WTC11 (cell line): ENCODE measurements around the gene EEFSEC. TPM values are rescaled to one million over a fixed set of nuclear protein-coding genes. Genes with fewer than 3 reads are reported as not detected.

ENCODE experiments used
- ATAC-seq: fragments of 200-7000 bp; cut with Tn5 transposase; 2 replicates; pipeline ENCODE4 v1.10.0; 2021; ENCODE audit warnings: mild to moderate bottlenecking, moderate library complexity
- CTCF ChIA-PET: fragments of 300-600 bp; sonication (Branson Sonifier 250); formaldehyde crosslinking; loops from one replicate; lab custom pipeline; 2021; ENCODE audit warnings: antibody characterized with exemption; lab: Charles Lee
- POLR2A ChIA-PET: fragments of 350-600 bp; sonication (Branson Sonifier 250); formaldehyde crosslinking; loops from one replicate; lab custom pipeline; 2021; ENCODE audit warnings: antibody characterized with exemption; lab: Charles Lee
- DNase-seq: peaks from one replicate; pipeline ENCODE4 v3.0.0; 2021; ENCODE audit warnings: low spot score
- H3K27ac Mint-ChIP-seq: 2 replicates; pipeline ENCODE4 v1.8.0; 2021; ENCODE audit warnings: mixed read lengths
- H3K27me3 Mint-ChIP-seq: 2 replicates; pipeline ENCODE4 v1.8.0; 2021; ENCODE audit warnings: low read depth, mild to moderate bottlenecking, moderate library complexity, mixed read lengths
- H3K36me3 Mint-ChIP-seq: 2 replicates; pipeline ENCODE4 v1.8.0; 2021; ENCODE audit warnings: mixed read lengths
- H3K4me1 Mint-ChIP-seq: 2 replicates; pipeline ENCODE4 v1.8.0; 2022; ENCODE audit warnings: mixed read lengths
- H3K4me3 Mint-ChIP-seq: 2 replicates; pipeline ENCODE4 v1.8.0; 2021; ENCODE audit warnings: mild to moderate bottlenecking, moderate library complexity, mixed read lengths
- H3K9me3 Mint-ChIP-seq: 2 replicates; pipeline ENCODE4 v1.8.0; 2021; ENCODE audit warnings: mixed read lengths
- ATF2 ChIP-seq: sonication (generic); formaldehyde crosslinking; IDR thresholded peaks from 2 replicates; pipeline ENCODE4 v1.8.1; 2022; ENCODE audit warnings: low read depth, missing genetic modification reagents, borderline replicate concordance
- ATF6 ChIP-seq: sonication (generic); formaldehyde crosslinking; IDR thresholded peaks from 2 replicates; pipeline ENCODE4 v1.8.1; 2023; ENCODE audit warnings: mild to moderate bottlenecking, missing genetic modification reagents
- CBFB ChIP-seq: sonication (generic); formaldehyde crosslinking; IDR thresholded peaks from 2 replicates; pipeline ENCODE4 v1.8.1; 2022; ENCODE audit warnings: mild to moderate bottlenecking, low read depth, missing genetic modification reagents
- CTCF ChIP-seq: fragments of 200-600 bp; IDR thresholded peaks from 2 replicates; pipeline ENCODE4 v1.8.0; 2022; ENCODE audit warnings: antibody characterized with exemption
- E2F5 ChIP-seq: sonication (generic); formaldehyde crosslinking; IDR thresholded peaks from 2 replicates; pipeline ENCODE4 v1.8.1; 2022; ENCODE audit warnings: mild to moderate bottlenecking, moderate library complexity, missing genetic modification reagents
- MLX ChIP-seq: sonication (generic); formaldehyde crosslinking; IDR thresholded peaks from 2 replicates; pipeline ENCODE4 v1.8.1; 2023; ENCODE audit warnings: mild to moderate bottlenecking, missing genetic modification reagents, moderate library complexity
- MYBL2 ChIP-seq: sonication (generic); formaldehyde crosslinking; IDR thresholded peaks from 2 replicates; pipeline ENCODE4 v1.8.1; 2023; ENCODE audit warnings: mild to moderate bottlenecking, moderate library complexity, missing genetic modification reagents
- RORB ChIP-seq: fragments of 250-450 bp; sonication (Bioruptor Pico); IDR thresholded peaks from 2 replicates; pipeline ENCODE4 v1.9.0; 2021; ENCODE audit warnings: mild to moderate bottlenecking
- STAT6 ChIP-seq: sonication (generic); formaldehyde crosslinking; conservative IDR thresholded peaks from 2 replicates; pipeline ENCODE4 v1.8.1; 2023; ENCODE audit warnings: mild to moderate bottlenecking, low read depth, missing genetic modification reagents, moderate library complexity
- TP53 ChIP-seq: sonication (generic); formaldehyde crosslinking; IDR thresholded peaks from 2 replicates; pipeline ENCODE4 v1.8.1; 2023; ENCODE audit warnings: mild to moderate bottlenecking, missing genetic modification reagents
- USF2 ChIP-seq: sonication (generic); formaldehyde crosslinking; IDR thresholded peaks from 2 replicates; pipeline ENCODE4 v1.8.1; 2023; ENCODE audit warnings: mild to moderate bottlenecking, missing genetic modification reagents, moderate library complexity
- ZMAT4 ChIP-seq: fragments of 250-450 bp; sonication (Bioruptor Pico); IDR thresholded peaks from 2 replicates; pipeline ENCODE4 v1.9.0; 2021; ENCODE audit warnings: mild to moderate bottlenecking
- ZNF219 ChIP-seq: sonication (generic); formaldehyde crosslinking; IDR thresholded peaks from 2 replicates; pipeline ENCODE4 v1.8.0; 2023; ENCODE audit warnings: missing genetic modification reagents, mild to moderate bottlenecking, borderline replicate concordance
- ZNF263 ChIP-seq: sonication (generic); formaldehyde crosslinking; IDR thresholded peaks from 2 replicates; pipeline ENCODE4 v1.8.1; 2022; ENCODE audit warnings: low read depth, mild to moderate bottlenecking, moderate library complexity, missing genetic modification reagents
- ZNF425 ChIP-seq: fragments of 250-450 bp; sonication (Bioruptor Pico); conservative IDR thresholded peaks from 2 replicates; pipeline ENCODE4 v1.9.0; 2021; ENCODE audit warnings: mild to moderate bottlenecking
- total RNA-seq: library from RNA; stranded (reverse); gene quantifications from 3 replicates; pipeline ENCODE4 v1.2.3, GENCODE V29; 2021

The EEFSEC gene
- total RNA-seq, 1 experiment from 2014 or later: 13.7 TPM

- H3K4me1 Mint-ChIP-seq: no peaks in the 10 kb centered on the region
- CTCF ChIA-PET: interaction anchor here (0.6 to 4.3 kb wide), 57 partner anchors 10 to 286 kb away, joined by 3 to 60 read pairs (median 4); no protein-coding TSS in a partner anchor
- ATAC-seq (peak; percentile 79), DNase-seq (peak; percentile 78)
- TF ChIP-seq ATF2 (CRISPR knock-in tag) (no peak), CTCF (peak; percentile 53; the same call in 1 of the 2 replicates)
- H3K27ac Mint-ChIP-seq: no peak overlapping the region
- H3K4me3 Mint-ChIP-seq: no peak overlapping the region
- no peaks in the 10 kb centered on the region for H3K36me3 Mint-ChIP-seq
- no peaks in the 10 kb centered on the region for H3K9me3 Mint-ChIP-seq
- POLR2A ChIA-PET: interaction anchor here (1.1 kb wide), 1 partner anchor 13 kb away, joined by 3 read pairs; no protein-coding TSS in a partner anchor
- H3K27me3 Mint-ChIP-seq: no peaks in the 10 kb centered on the region
Measured at GRCh38 chr3:128322030-128323022, 169.0 kb downstream of the EEFSEC start.

GRCh38 chr3:128323206-128324081 lies 170.2 kb downstream of the EEFSEC start:
- no peak for ATAC-seq
- Mint-ChIP-seq H3K9me3 (no peaks in the 10 kb centered on the region), H3K27ac (no peak overlapping the region), H3K36me3 (no peaks in the 10 kb centered on the region), H3K4me3 (no peak overlapping the region), H3K4me1 (no peaks in the 10 kb centered on the region), H3K27me3 (no peaks in the 10 kb centered on the region)
- DNase-seq: no peak
- ChIA-PET CTCF (interaction anchor here (1.3 to 4.3 kb wide), 13 partner anchors 11 to 97 kb away, joined by 3 to 60 read pairs (median 12); no protein-coding TSS in a partner anchor), POLR2A (interaction anchor here (1.1 kb wide), 1 partner anchor 14 kb away, joined by 3 read pairs; no protein-coding TSS in a partner anchor)
- TF ChIP-seq TP53 (CRISPR knock-in tag): no peak
- TF ChIP-seq ZNF263: no peak
- TF ChIP-seq ZNF425: no peak
- TF ChIP-seq ZMAT4: no peak
- no peak for TF ChIP-seq RORB
- TF ChIP-seq ZNF219 (CRISPR knock-in tag): no peak
- TF ChIP-seq CBFB: no peak
- TF ChIP-seq MLX (CRISPR knock-in tag): no peak
- TF ChIP-seq USF2 (CRISPR knock-in tag): no peak
- TF ChIP-seq ATF6 (CRISPR knock-in tag): no peak
- TF ChIP-seq STAT6 (CRISPR knock-in tag): no peak
- TF ChIP-seq MYBL2 (CRISPR knock-in tag): no peak
- no peak for TF ChIP-seq E2F5 (CRISPR knock-in tag)
